RKO (cell line): ENCODE results near the gene AHCYL1.
A peak's percentile ranks its signal among the peaks of the same experiment; 100 is the strongest.

Source experiments
- DNase-seq: peaks from one replicate; pipeline ENCODE4 v3.0.0-alpha.2; 2016; ENCODE audit warnings: low spot score

Gene AHCYL1

GRCh38 chr1:109976762-109977161 is 7.8 kb upstream of the AHCYL1 start:
- DNase-seq = no peak

- no peak for DNase-seq
Observed at GRCh38 chr1:109977225-109977624, 7.3 kb upstream of the AHCYL1 start.

GRCh38 chr1:109977657-109978378 is 6.7 kb upstream of the AHCYL1 start:
- DNase-seq = no peak

- DNase-seq = no peak
Observed at GRCh38 chr1:109978761-109979488, 5.6 kb upstream of the AHCYL1 start.

GRCh38 chr1:109979489-109980091 is 5.0 kb upstream of the AHCYL1 start:
- DNase-seq = peak; percentile 35

GRCh38 chr1:109980324-109981003 is 4.1 kb upstream of the AHCYL1 start:
- DNase-seq = no peak

GRCh38 chr1:109981004-109981335 is 3.6 kb upstream of the AHCYL1 start:
- DNase-seq = no peak

- DNase-seq = no peak
Observed at GRCh38 chr1:109983380-109984189, 980 bp upstream of the AHCYL1 start.

GRCh38 chr1:109984190-109984455 is 442 bp upstream of the AHCYL1 start:
- no peak for DNase-seq

GRCh38 chr1:109985247-109986053 is 885 bp downstream of the AHCYL1 start:
- peak; percentile 49 for DNase-seq

GRCh38 chr1:109986054-109986444 is 1.5 kb downstream of the AHCYL1 start:
- DNase-seq = no peak

GRCh38 chr1:109988349-109988914 is 3.9 kb downstream of the AHCYL1 start:
- DNase-seq = no peak

GRCh38 chr1:109989506-109990301 is 5.1 kb downstream of the AHCYL1 start:
- DNase-seq = no peak

- no peak for DNase-seq
Observed at GRCh38 chr1:109990302-109990653, 5.7 kb downstream of the AHCYL1 start.

GRCh38 chr1:109991400-109991925 is 6.9 kb downstream of the AHCYL1 start:
- DNase-seq = no peak

- no peak for DNase-seq
Observed at GRCh38 chr1:109993885-109994284, 9.3 kb downstream of the AHCYL1 start.

GRCh38 chr1:109994654-109995053 is 10.1 kb downstream of the AHCYL1 start:
- DNase-seq = no peak

GRCh38 chr1:109995536-109995935 is 11.0 kb downstream of the AHCYL1 start:
- no peak for DNase-seq

- no peak for DNase-seq
Observed at GRCh38 chr1:109996476-109996875, 11.9 kb downstream of the AHCYL1 start.
